OCI-LY7 (cell line): Measurements from ENCODE around the gene PTGER2. TPM values are rescaled to one million over a fixed set of nuclear protein-coding genes. Genes with fewer than 3 reads are reported as not detected.

Source experiments
- BruUV-seq: library from RNA; stranded (reverse); fragments of 400-500 nt; replicated peaks from 2 replicates; lab custom pipeline; 2021; lab: Mats Ljungman, UMichigan
- CTCF ChIA-PET: fragments of 300-600 bp; sonication (Branson Sonifier 250); formaldehyde crosslinking; loops from one replicate; lab custom pipeline; 2022; ENCODE audit warnings: antibody characterized with exemption; ENCODE audit not compliant: unreplicated experiment; lab: Charles Lee
- POLR2A ChIA-PET: fragments of 300-600 bp; sonication (Branson Sonifier 250); formaldehyde crosslinking; loops from one replicate; lab custom pipeline; 2022; ENCODE audit warnings: antibody characterized with exemption; lab: Charles Lee
- DNase-seq: peaks from one replicate; pipeline ENCODE4 v3.0.0-alpha.2; 2015; ENCODE audit warnings: low spot score
- H2AFZ ChIP-seq: fragments of 200-600 bp; sonication (generic), shearing (Covaris generic); 2 replicates; pipeline ENCODE4 v1.6.1; 2014; ENCODE audit warnings: mild to moderate bottlenecking, antibody characterized with exemption, low read length, moderate library complexity
- H3K27ac ChIP-seq: fragments of 200-600 bp; sonication (generic); 2 replicates; pipeline ENCODE4 v1.5.1; 2014; ENCODE audit warnings: mixed run types, low read depth, mild to moderate bottlenecking, moderate library complexity, low read length, inconsistent platforms; ENCODE audit not compliant: poor library complexity, severe bottlenecking
- H3K36me3 ChIP-seq: fragments of 200-600 bp; sonication (generic); 2 replicates; pipeline ENCODE4 v1.6.1; 2014; ENCODE audit warnings: mild to moderate bottlenecking, antibody characterized with exemption, low read length, moderate library complexity, mixed read lengths; ENCODE audit not compliant: insufficient read depth
- H3K4me1 ChIP-seq: fragments of 200-600 bp; sonication (generic); 2 replicates; pipeline ENCODE4 v1.5.1; 2014; ENCODE audit warnings: mild to moderate bottlenecking, low read length; ENCODE audit not compliant: insufficient read depth, poor library complexity, severe bottlenecking
- H3K4me2 ChIP-seq: fragments of 200-600 bp; sonication (generic); 2 replicates; pipeline ENCODE4 v1.6.1; 2014; ENCODE audit warnings: mild to moderate bottlenecking, low read length
- H3K4me3 ChIP-seq: fragments of 200-600 bp; sonication (generic); 2 replicates; pipeline ENCODE4 v1.5.1; 2014; ENCODE audit warnings: mild to moderate bottlenecking, low read depth, low read length; ENCODE audit not compliant: poor library complexity, severe bottlenecking
- H3K79me2 ChIP-seq: fragments of 200-600 bp; sonication (generic); 2 replicates; pipeline ENCODE4 v1.6.1; 2016; ENCODE audit warnings: low read depth, mild to moderate bottlenecking, low read length, moderate library complexity, mixed read lengths; ENCODE audit not compliant: insufficient read depth
- H3K9me2 ChIP-seq: fragments of 200-600 bp; sonication (generic); 2 replicates; pipeline ENCODE4 v1.6.1; 2016; ENCODE audit warnings: mild to moderate bottlenecking, low read length, mixed read lengths; ENCODE audit not compliant: insufficient read depth
- H3K9me3 ChIP-seq: fragments of 200-600 bp; sonication (generic); 2 replicates; pipeline ENCODE4 v1.6.1; 2014; ENCODE audit warnings: mild to moderate bottlenecking, mixed run types, low read length, mixed read lengths
- H4K20me1 ChIP-seq: fragments of 200-600 bp; sonication (generic); 2 replicates; pipeline ENCODE4 v1.6.1; 2014; ENCODE audit warnings: mild to moderate bottlenecking, antibody characterized with exemption, low read length, moderate library complexity, mixed read lengths; ENCODE audit not compliant: insufficient read depth
- CTCF ChIP-seq: fragments of 200-600 bp; sonication (generic); conservative IDR thresholded peaks from 2 replicates; pipeline ENCODE4 v1.5.1; 2014; ENCODE audit warnings: mild to moderate bottlenecking, antibody characterized with exemption, low read length, moderate library complexity, mixed read lengths
- EZH2phosphoT487 ChIP-seq: fragments of 200-600 bp; sonication (generic); IDR thresholded peaks from 2 replicates; pipeline ENCODE4 v1.6.1; 2018; ENCODE audit warnings: low read depth, borderline replicate concordance, mild to moderate bottlenecking, mixed run types, antibody characterized with exemption, low read length, moderate library complexity, mixed read lengths
- intact Hi-C: fragments of 100-400 bp; cut with micrococcal nuclease; formaldehyde crosslinking; loops from one replicate; pipeline ENCODE4 v1.10.0; 2022; ENCODE audit not compliant: unreplicated experiment
- total RNA-seq, 2 experiments: library from RNA; depleted of rRNA in 1 of 2; stranded (reverse); fragments of >200 nt in 1 of 2; shearing (Covaris generic) in 1 of 2; gene quantifications; 2 replicates each; pipeline ENCODE4 v1.2.3, GENCODE V29; 2014 to 2022

PTGER2 gene
- total RNA-seq, 2 experiments from 2014 or later = not detected

DNA sequence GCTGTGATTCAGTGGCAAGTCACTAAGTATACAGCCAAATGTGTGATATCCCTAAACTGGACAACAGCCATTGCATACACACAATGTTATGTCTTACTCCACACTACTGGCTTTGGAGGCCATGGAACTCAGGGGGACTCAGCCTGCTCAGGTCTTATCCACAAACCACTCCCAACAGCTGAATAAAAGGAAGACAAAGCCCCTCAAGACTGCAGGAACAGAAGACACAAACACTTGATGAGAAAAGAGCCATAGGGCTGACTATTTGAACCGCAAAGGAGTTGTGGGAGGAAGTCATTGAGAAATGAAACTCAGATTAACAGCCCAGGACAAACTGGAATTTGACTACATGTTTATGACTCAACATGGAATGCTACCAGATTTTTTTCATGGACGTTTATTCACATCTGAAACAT is 40.9 kb downstream of the PTGER2 start:
- no TSS peak for BruUV-seq
- Histone ChIP-seq H4K20me1 (no peaks in the 10 kb centered on the region), H3K9me3 (no peaks in the 10 kb centered on the region), H3K79me2 (no peaks in the 10 kb centered on the region), H3K4me1 (no peaks in the 10 kb centered on the region), H3K9me2 (no peaks in the 10 kb centered on the region), H3K27ac (no peak overlapping the region), H3K4me2 (no peak overlapping the region), H3K4me3 (no peak overlapping the region), H2AFZ (no peak overlapping the region), H3K36me3 (no peaks in the 10 kb centered on the region)
- ChIA-PET CTCF (no interaction called here), POLR2A (no interaction called here)
- intact Hi-C loops = no loop called here
- TF ChIP-seq CTCF = no peak
- no peak for TF ChIP-seq EZH2phosphoT487
- no peak for DNase-seq

- H3K27ac ChIP-seq = no peak overlapping the region
- H3K9me2 ChIP-seq = no peaks in the 10 kb centered on the region
- H3K79me2 ChIP-seq = no peaks in the 10 kb centered on the region
- H3K4me2 ChIP-seq = no peak overlapping the region
- TF ChIP-seq CTCF = no peak
- TF ChIP-seq EZH2phosphoT487 = no peak
- no peaks in the 10 kb centered on the region for H3K36me3 ChIP-seq
- H4K20me1 ChIP-seq = no peaks in the 10 kb centered on the region
- H2AFZ ChIP-seq = no peak overlapping the region
- DNase-seq = no peak
- ChIA-PET CTCF (no interaction called here), POLR2A (no interaction called here)
- no peaks in the 10 kb centered on the region for H3K4me1 ChIP-seq
- no peak overlapping the region for H3K4me3 ChIP-seq
- no TSS peak for BruUV-seq
- intact Hi-C loops = no loop called here
- H3K9me3 ChIP-seq = no peaks in the 10 kb centered on the region
Measured at GRCh38 chr14:52355526-52355925, 41.4 kb downstream of the PTGER2 start.

DNA sequence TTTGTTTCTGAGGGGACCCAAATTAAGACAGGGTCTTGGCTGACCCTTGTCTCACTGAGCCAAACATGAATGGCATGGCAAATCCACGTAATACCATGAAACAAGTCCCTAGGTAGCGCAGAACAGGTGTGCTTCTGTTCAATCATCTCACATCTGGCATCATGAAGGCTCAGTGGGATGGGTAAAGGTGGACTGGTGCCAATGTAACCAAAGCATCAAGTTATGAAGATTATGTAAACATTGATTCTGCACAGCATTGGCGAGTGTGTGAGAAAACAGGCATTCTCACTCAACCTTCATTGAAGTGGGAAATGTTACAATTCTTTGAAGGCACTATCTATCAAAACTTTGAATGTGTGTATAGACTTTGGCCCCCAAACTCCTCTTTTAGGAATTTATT is 41.9 kb downstream of the PTGER2 start:
- BruUV-seq = no TSS peak
- intact Hi-C loops = no loop called here
- Histone ChIP-seq H3K27ac (no peak overlapping the region), H3K9me3 (no peaks in the 10 kb centered on the region), H3K79me2 (no peaks in the 10 kb centered on the region), H4K20me1 (no peaks in the 10 kb centered on the region), H3K4me3 (no peak overlapping the region), H3K36me3 (no peaks in the 10 kb centered on the region), H3K4me2 (no peak overlapping the region), H3K9me2 (no peaks in the 10 kb centered on the region), H3K4me1 (no peaks in the 10 kb centered on the region), H2AFZ (no peak overlapping the region)
- TF ChIP-seq CTCF = no peak
- ChIA-PET POLR2A (no interaction called here), CTCF (no interaction called here)
- no peak for DNase-seq
